ENCODE results near the gene PRKCH.

- TF ChIP-seq CTCF (conservative IDR thresholded peaks at IDR 0.05; ENCODE audit: low read depth, low read length) (no peak), EZH2phosphoT487 (IDR thresholded peaks at IDR 0.05; ENCODE audit: borderline replicate concordance, low read length) (no peak), EZH2 (IDR thresholded peaks at IDR 0.05; ENCODE audit: low read length, unreplicated experiment) (no peak)
These were observed 116.7 kb downstream of the PRKCH start for GRCh38 chr14:61438036-61438435.
